ENCODE data around the gene RFFL. TPM values are rescaled to one million over a fixed set of nuclear protein-coding genes. Genes with fewer than 3 reads are reported as not detected.

The RFFL gene
- total RNA-seq, 1 experiment from 2014 or later: 40.3 TPM

DNA sequence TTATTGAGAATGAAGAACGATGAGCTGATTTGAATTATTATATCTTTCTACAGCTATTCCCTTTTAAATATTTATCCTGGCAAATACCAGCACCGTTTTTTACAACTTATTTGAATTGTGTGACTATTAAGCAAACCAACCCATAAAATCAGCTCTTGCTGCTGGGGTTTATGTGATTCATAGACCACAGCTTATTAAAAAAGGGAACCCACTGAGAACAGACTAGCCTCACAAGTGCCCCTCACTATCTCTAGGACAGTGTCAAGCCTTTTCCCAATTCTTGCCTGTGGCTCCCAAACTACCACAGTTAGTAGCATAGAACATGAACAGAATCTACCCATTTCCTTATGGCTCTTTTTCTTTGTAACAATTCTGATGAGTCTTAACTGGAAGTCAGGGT lies 89.3 kb downstream of the RFFL start:
- H3K36me3 ChIP-seq (ENCODE audit: control insufficient read depth in 1 of 2, insufficient read depth in 2 of 2, low read length in 2 of 2): no peaks in the 10 kb centered on the region

More for the DNA sequence above, 89.3 kb downstream of the RFFL start:
- Histone ChIP-seq H3K9me3 (ENCODE audit: control insufficient read depth in 1 of 2, insufficient read depth in 1 of 2, low read depth in 1 of 2, low read length in 2 of 2) (no peaks in the 10 kb centered on the region), H3K27me3 (ENCODE audit: insufficient read depth, low read length) (no peaks in the 10 kb centered on the region), H3K9me2 (ENCODE audit: insufficient read depth) (no peaks in the 10 kb centered on the region), H3K79me2 (ENCODE audit: insufficient read depth, low read length) (no peaks in the 10 kb centered on the region), H2AFZ (ENCODE audit: low read depth, low read length, poor library complexity, severe bottlenecking) (no peak overlapping the region), H3K9ac (ENCODE audit: low read length) (no peak overlapping the region), H3K27ac (ENCODE audit: low read depth, low read length) (no peak overlapping the region), H3K4me3 (replicated peaks in 1 of 2; ENCODE audit: low read depth in 1 of 2, low read length in 2 of 2) (no peak overlapping the region), H3K4me2 (ENCODE audit: low read length) (no peak overlapping the region), H4K20me1 (ENCODE audit: insufficient read depth) (no peaks in the 10 kb centered on the region), H3K4me1 (ENCODE audit: control insufficient read depth in 1 of 2, insufficient read depth in 2 of 2, low read length in 2 of 2) (peaks cover 0 to 1% of the 10 kb centered on the region in 2 experiments; a peak in 2 of 4 replicates)
- DNase-seq (ENCODE audit: low read depth, low spot score) (no peak), ATAC-seq (no peak)
- ChIA-PET CTCF (no interaction called here), POLR2A (no interaction called here), RAD21 (ENCODE audit: low non-redundant PET in 1 of 2, low total read pairs in 2 of 2, uncharacterized antibody in 2 of 2, unreplicated experiment in 2 of 2) (no interaction called here)
- intact Hi-C loops (cut with micrococcal nuclease): no loop called here
- TF ChIP-seq POLR2A (IDR thresholded peaks at IDR 0.05; ENCODE audit: borderline replicate concordance, extremely low read depth, insufficient read depth, insufficient read length) (no peak), JUND (IDR thresholded peaks at IDR 0.05) (no peak), TCF7L2 (IDR thresholded peaks at IDR 0.05; ENCODE audit: borderline replicate concordance, extremely low read depth, insufficient read depth, insufficient read length) (no peak), ZNF274 (IDR thresholded peaks at IDR 0.05; ENCODE audit: low read depth, low read length) (no peak), ELF1 (IDR thresholded peaks at IDR 0.05; ENCODE audit: borderline replicate concordance, low read depth) (no peak), FOSL1 (IDR thresholded peaks at IDR 0.05; ENCODE audit: low read depth) (no peak), RAD21 (IDR thresholded peaks at IDR 0.05; ENCODE audit: low read depth) (no peak), YY1 (IDR thresholded peaks at IDR 0.05; ENCODE audit: extremely low read depth, insufficient replicate concordance, low read depth, low read length) (no peak), SP1 (IDR thresholded peaks at IDR 0.05; ENCODE audit: low read depth) (no peak), SIN3A (IDR thresholded peaks at IDR 0.05; ENCODE audit: low read depth) (no peak), SRF (IDR thresholded peaks at IDR 0.05; ENCODE audit: low read depth) (no peak), POLR2AphosphoS5 (IDR thresholded peaks at IDR 0.05; ENCODE audit: low read depth, low read length) (no peak), CBX3 (IDR thresholded peaks at IDR 0.05; ENCODE audit: low read depth) (no peak)
- TF ChIP-seq, protein P1, sequence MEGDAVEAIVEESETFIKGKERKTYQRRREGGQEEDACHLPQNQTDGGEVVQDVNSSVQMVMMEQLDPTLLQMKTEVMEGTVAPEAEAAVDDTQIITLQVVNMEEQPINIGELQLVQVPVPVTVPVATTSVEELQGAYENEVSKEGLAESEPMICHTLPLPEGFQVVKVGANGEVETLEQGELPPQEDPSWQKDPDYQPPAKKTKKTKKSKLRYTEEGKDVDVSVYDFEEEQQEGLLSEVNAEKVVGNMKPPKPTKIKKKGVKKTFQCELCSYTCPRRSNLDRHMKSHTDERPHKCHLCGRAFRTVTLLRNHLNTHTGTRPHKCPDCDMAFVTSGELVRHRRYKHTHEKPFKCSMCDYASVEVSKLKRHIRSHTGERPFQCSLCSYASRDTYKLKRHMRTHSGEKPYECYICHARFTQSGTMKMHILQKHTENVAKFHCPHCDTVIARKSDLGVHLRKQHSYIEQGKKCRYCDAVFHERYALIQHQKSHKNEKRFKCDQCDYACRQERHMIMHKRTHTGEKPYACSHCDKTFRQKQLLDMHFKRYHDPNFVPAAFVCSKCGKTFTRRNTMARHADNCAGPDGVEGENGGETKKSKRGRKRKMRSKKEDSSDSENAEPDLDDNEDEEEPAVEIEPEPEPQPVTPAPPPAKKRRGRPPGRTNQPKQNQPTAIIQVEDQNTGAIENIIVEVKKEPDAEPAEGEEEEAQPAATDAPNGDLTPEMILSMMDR (IDR thresholded peaks at IDR 0.05 in 2 of 3, conservative IDR thresholded peaks at IDR 0.05 in 1 of 3; ENCODE audit: borderline replicate concordance in 1 of 3, insufficient read depth in 1 of 3, low read depth in 2 of 3, low read length in 2 of 3): no peak
- no TSS peak for BruUV-seq (replicated peaks)

Measured in HCT116 (cell line).